GM18502 (cell line): ENCODE data around the gene MAB21L2.

Experiments
- ATAC-seq: cut with Tn5 transposase; IDR thresholded peaks from one replicate; pipeline ENCODE4 v1.9.1; 2021; ENCODE audit warnings: mild to moderate bottlenecking; ENCODE audit not compliant: unreplicated experiment, poor library complexity

MAB21L2 gene

DNA sequence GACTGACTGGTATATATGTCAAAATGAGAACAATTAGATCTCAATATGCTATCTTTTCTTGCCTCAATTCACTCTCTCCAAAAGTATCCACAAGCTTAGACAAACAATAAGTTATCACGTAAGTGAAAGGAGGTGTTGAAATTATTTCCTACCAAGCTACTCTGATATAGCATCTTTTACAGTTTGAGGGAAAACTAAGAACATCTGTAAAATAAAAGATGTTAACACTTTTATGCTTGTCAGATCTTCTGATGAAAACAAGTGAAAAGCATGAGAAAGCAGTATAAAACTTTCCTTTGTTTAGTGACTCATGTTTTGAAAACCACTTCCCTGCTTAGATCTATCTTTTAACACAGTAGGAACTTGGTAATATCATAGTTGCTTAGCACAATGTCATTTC is 8.4 kb upstream of the MAB21L2 start:
- ATAC-seq = no peak

DNA sequence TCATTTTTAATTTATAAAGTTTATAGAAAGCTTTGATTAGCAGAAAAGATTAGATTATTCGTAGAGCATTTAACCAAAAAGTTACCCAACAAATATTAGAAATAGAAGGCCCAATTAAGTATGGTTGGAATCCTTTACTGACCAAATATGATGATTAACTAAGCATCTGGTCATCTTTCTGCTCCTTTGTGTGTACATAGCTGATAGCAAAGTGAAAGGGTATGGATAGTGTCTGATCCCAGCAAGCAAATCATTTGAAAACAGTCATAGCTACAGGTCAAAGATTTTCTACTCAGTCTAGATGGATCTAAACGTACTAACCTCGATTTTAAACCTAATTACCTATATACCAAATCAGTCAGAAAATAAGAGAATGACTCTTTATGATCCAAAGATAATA is 7.3 kb upstream of the MAB21L2 start:
- no peak for ATAC-seq

- no peak for ATAC-seq
Measured at GRCh38 chr4:150577796-150578195, 4.2 kb upstream of the MAB21L2 start.

DNA sequence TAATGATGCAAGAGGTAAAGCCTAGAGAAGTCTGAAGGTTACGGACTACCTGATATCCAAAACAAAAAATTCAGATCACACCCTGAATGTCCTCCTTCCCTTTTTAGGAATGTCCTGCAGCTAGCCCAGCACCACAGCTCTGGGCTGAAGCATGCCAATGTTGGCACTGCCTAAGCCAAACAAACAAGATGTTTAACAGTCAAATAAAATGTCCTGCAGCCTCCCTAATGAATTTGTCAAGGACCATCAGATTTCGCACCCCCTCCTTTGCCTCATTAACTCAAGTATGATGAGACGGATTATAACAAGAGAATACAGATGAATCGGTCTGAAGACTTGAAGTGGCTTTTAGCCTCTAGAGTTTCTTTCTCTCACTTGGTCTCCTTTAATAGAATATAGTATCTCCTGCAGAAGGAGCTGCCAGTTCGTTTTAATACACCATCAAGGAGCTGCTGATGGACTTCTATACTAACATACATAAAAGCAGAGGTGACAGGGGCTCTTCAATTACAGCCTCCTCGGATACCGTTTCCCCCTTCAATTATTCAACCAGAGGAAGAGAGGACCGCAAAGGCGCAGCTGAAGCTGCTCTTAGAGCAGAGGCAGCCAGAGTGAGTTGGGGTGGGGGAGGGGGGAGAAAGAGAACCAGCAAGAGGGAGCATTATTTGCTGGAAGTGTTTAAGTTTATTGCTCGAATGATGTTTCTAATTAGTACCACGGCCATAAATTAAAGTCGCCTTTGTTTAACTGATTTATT is 3.0 kb upstream of the MAB21L2 start:
- no peak for ATAC-seq

- ATAC-seq = no peak
Measured at GRCh38 chr4:150579551-150580234, 2.3 kb upstream of the MAB21L2 start.

GRCh38 chr4:150580306-150580705 is 1.6 kb upstream of the MAB21L2 start:
- no peak for ATAC-seq

GRCh38 chr4:150581056-150581605 is 820 bp upstream of the MAB21L2 start:
- ATAC-seq = no peak

DNA sequence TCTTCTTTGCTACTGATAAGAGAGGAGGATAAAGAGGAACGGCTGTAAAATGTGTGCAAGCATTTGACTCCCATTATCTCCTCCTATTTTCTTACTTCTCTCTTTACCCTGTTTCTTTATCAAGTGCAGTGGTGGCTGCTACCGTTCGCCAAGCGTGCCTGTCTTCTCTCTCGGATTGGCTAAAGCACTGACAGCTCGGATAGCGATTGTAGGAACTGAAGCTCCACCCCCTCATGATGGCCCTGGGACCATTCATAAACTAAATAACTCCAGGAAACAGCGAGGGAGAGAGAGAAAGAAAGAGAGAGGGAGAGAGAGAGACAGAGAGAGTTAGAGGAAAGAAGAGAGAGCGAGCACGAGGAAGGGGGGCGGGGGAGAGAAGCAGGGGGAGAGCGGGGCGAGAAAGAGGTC is 305 bp upstream of the MAB21L2 start:
- ATAC-seq = no peak

DNA sequence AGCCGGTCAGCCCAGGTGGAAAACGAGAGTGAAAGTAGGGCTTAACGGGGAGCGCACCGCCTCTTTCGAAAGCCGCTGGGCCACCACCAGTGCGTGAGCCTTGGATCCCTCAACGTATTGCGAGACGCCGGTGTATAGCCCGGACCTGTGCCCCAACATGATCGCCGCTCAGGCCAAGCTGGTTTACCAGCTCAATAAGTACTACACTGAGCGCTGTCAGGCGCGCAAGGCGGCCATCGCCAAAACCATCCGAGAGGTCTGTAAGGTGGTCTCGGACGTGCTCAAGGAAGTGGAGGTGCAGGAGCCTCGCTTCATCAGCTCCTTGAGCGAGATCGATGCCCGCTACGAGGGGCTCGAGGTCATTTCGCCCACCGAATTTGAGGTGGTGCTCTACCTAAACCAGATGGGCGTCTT is 929 bp downstream of the MAB21L2 start:
- no peak for ATAC-seq

GRCh38 chr4:150583287-150584110 is 1.5 kb downstream of the MAB21L2 start:
- no peak for ATAC-seq

- ATAC-seq = no peak
Measured at GRCh38 chr4:150584111-150584915, 2.4 kb downstream of the MAB21L2 start.

GRCh38 chr4:150585611-150586010 is 3.7 kb downstream of the MAB21L2 start:
- no peak for ATAC-seq

DNA sequence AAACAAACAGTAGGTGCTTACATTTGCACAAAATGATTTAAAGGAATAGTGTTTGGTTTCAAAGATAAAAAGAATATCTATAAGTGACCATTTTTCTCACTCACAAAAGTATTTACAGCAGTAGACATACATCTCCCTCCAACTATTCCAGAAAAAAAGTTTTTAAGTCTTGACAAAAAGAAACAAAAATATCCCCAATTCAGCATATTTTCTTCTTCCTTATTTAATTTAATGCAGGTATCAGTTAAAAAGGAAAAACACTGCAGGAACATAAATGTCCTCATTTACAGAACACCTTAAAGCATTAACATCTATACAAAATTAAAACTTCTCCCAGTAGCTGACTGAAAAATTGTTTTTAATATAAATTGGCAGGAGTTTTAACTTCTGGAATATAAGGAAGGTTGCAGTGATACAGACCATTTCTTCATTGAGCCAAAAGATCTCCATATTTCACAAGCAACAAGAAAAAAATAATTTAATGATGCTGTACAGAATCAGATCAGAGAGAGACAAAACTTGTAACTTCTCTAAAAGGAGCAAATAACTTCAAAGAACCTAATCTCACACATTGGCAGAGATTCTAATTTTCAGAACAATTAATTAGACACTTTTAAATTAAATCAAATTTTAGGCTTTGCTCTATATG is 4.3 kb downstream of the MAB21L2 start:
- no peak for ATAC-seq

DNA sequence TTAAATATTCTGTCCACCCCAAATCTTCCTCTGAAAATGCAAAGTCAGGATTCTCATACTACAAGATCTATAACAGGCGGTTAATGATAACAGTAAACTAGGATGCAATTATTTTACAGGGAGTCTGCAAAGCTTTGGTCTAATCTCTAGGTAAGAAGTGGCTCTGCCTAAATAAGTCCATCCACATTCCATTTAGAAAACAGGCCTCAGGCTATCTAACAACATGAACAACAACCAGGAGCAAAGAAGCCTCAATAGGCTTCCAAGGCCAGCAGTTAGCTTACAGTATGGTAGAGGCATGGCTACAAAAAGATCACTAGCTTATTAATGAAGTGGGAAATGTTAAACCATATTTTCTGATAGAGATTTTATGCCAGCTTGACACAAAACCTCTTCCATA is 6.4 kb downstream of the MAB21L2 start:
- ATAC-seq = no peak

DNA sequence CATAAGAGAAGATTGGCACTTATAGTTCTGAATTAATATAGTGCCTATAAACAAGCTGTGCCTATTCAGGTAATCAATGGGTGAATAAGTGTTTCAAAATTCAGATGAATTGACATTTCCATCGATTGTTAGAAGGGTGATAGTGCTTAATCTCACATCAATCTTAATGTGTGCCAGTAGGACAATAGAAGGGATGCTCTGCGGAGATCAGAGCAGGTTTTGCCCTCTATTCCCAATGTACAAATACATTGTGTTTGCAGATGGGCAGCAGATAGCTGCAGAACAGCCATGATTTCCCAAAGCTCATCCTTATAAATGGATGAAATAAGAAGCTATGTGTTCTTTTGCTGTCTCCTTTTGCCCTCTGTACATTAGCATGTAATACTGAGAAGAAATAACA is 7.2 kb downstream of the MAB21L2 start:
- no peak for ATAC-seq

DNA sequence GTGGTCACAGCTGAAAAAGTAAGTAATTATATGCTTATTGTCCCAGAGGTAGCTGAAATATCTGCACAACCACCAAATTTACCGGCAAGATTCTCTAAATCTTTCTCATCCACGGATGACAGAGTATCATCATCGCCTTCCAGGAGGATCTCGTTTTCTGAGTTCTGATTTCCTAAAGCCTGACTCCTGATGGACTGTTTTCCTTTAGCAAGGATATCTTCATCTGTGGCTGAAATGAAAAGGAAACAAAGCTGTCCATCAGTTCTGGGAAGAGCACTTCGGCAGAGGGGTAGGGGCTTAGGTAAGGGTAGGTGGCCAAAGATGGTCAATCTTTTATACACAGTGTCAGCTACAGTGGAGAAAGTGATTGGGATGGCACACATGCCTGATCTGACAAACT is 8.7 kb downstream of the MAB21L2 start:
- ATAC-seq = no peak

DNA sequence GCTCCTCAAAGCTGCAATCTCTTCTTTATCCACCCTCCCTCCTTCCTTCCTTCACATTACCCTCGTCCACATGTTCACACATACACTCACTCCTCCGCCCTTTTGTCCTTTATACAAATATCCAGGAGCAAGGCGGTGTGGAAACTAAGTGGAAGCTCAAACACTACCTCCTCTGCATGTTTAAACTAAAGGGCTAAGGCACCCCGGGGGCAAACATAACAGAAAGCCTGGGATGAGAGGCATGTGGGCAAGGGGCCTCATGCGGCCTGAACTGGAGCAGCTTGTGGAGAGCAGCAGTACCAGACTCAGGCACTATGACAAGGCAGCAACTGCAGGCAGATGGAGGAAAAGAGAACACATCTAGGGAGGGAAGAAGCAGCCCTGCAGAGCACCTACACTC is 9.5 kb downstream of the MAB21L2 start:
- ATAC-seq = no peak

GRCh38 chr4:150591904-150592303 is 10.0 kb downstream of the MAB21L2 start:
- no peak for ATAC-seq

- ATAC-seq = no peak
Measured at GRCh38 chr4:150593996-150594395, 12.0 kb downstream of the MAB21L2 start.

GRCh38 chr4:150598909-150599308 is 17.0 kb downstream of the MAB21L2 start:
- no peak for ATAC-seq
